ENCODE results near the gene LRRC3. TPM values are rescaled to one million over a fixed set of nuclear protein-coding genes. Genes with fewer than 3 reads are reported as not detected.

Gene LRRC3
- total RNA-seq, 4 donors from 2014 or later, result 1.7 to 6.6 (median 2.2) TPM

- no peak overlapping the region for H3K27ac ChIP-seq
These were observed 9.0 kb downstream of the LRRC3 start for GRCh38 chr21:44464351-44464750.

GRCh38 chr21:44466351-44466954 is 11.1 kb downstream of the LRRC3 start:
- TF ChIP-seq POLR2A (IDR thresholded peaks at IDR 0.05), result no peak
- TF ChIP-seq CTCF (IDR thresholded peaks at IDR 0.05), result no peak
- DNase-seq, result peak in 1 of 3 donors; percentile 34
- Histone ChIP-seq H3K4me1 (no peaks in the 10 kb centered on the region), H3K27ac (no peak overlapping the region), H3K4me3 (no peak overlapping the region), H3K36me3 (no peaks in the 10 kb centered on the region), H3K27me3 (no peaks in the 10 kb centered on the region), H3K9me3 (no peaks in the 10 kb centered on the region)

More at GRCh38 chr21:44464351-44464750, 9.0 kb downstream of the LRRC3 start:
- no peaks in the 10 kb centered on the region for H3K4me1 ChIP-seq
- H3K4me3 ChIP-seq, result no peak overlapping the region
- H3K36me3 ChIP-seq, result no peaks in the 10 kb centered on the region
- H3K9me3 ChIP-seq, result no peaks in the 10 kb centered on the region
- no peak for TF ChIP-seq POLR2A (IDR thresholded peaks at IDR 0.05)
- no peak for TF ChIP-seq CTCF (IDR thresholded peaks at IDR 0.05)
- H3K27me3 ChIP-seq, result no peaks in the 10 kb centered on the region
- peak in 1 of 3 donors; percentile 34 for DNase-seq

- Histone ChIP-seq H3K4me1 (no peaks in the 10 kb centered on the region), H3K27ac (no peak overlapping the region), H3K27me3 (no peaks in the 10 kb centered on the region), H3K9me3 (no peaks in the 10 kb centered on the region), H3K4me3 (no peak overlapping the region), H3K36me3 (no peaks in the 10 kb centered on the region)
- DNase-seq, result peak in 1 of 3 donors; percentile 39
- no peak for TF ChIP-seq POLR2A (IDR thresholded peaks at IDR 0.05)
- TF ChIP-seq CTCF (IDR thresholded peaks at IDR 0.05), result no peak
These were observed 11.9 kb downstream of the LRRC3 start for GRCh38 chr21:44466996-44467858.

- no peaks in the 10 kb centered on the region for H3K4me1 ChIP-seq
- H3K4me3 ChIP-seq, result no peak overlapping the region
- DNase-seq, result peak in 1 of 3 donors; percentile 39
- no peaks in the 10 kb centered on the region for H3K9me3 ChIP-seq
- H3K36me3 ChIP-seq, result no peaks in the 10 kb centered on the region
- no peak overlapping the region for H3K27ac ChIP-seq
- no peaks in the 10 kb centered on the region for H3K27me3 ChIP-seq
- no peak for TF ChIP-seq CTCF (IDR thresholded peaks at IDR 0.05)
- TF ChIP-seq POLR2A (IDR thresholded peaks at IDR 0.05), result no peak
These were observed 12.5 kb downstream of the LRRC3 start for GRCh38 chr21:44467859-44468195.

- no peak overlapping the region for H3K4me3 ChIP-seq
- H3K27me3 ChIP-seq, result no peaks in the 10 kb centered on the region
- no peaks in the 10 kb centered on the region for H3K4me1 ChIP-seq
- no peaks in the 10 kb centered on the region for H3K9me3 ChIP-seq
- no peak for TF ChIP-seq CTCF (IDR thresholded peaks at IDR 0.05)
- no peak for TF ChIP-seq POLR2A (IDR thresholded peaks at IDR 0.05)
- no peak overlapping the region for H3K27ac ChIP-seq
- DNase-seq, result no peak
- no peaks in the 10 kb centered on the region for H3K36me3 ChIP-seq
These were observed 16.0 kb downstream of the LRRC3 start for GRCh38 chr21:44471341-44471740.

All from Peyer's patch (tissue), 4 donors.